ENCODE data around the gene CANT1. TPM values are rescaled to one million over a fixed set of nuclear protein-coding genes. Genes with fewer than 3 reads are reported as not detected.

Gene CANT1
- total RNA-seq, 4 donors from 2014 or later: 11.2 to 30.1 (median 21.6) TPM

DNA sequence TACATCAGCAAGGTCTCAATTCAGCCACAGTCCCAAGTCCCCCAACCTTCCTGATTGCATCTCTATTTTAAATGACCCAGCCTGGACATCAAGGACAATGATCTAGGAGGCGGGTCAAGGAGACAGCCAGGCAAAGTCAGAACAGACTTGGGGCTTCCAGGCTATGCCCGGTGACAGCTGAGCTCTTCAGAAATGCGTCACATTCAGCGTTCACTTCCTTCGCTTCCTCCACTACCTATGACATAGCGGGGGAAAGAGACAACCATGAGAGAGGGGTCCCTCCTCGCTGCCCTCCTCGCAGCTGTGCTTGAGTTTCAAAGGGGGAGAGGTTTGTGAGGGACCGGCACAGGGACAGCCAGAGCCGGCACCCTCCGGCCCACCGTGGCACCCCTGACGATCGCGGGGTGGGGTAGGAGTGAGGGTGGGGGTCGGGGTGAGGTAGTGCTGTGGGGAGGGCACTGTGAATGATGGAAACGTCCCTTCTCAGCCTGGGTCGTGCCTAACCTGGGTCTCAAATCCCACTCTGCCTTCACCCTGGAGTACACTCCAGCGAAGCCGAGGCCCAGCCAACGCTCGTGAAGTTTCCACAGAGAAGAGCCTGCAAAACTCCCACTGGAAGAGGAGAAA, 17.5 kb downstream of the CANT1 start:
- Histone ChIP-seq H3K4me3 (no peak overlapping the region), H3K9me3 (no peaks in the 10 kb centered on the region), H3K4me1 (peaks cover 0 to 31% (median 0%) of the 10 kb centered on the region in 3 donors), H3K27me3 (no peaks in the 10 kb centered on the region), H3K36me3 (peaks cover 0 to 71% of the 10 kb centered on the region in 2 donors), H3K27ac (no peak overlapping the region)
- WGBS, 2 donors (ENCODE audit: low coverage in 1 of 2): 76 to 100% methylated on average over 4 to 5 of the region's 22 CpGs
- ATAC-seq: no peak
- no peak for TF ChIP-seq POLR2AphosphoS5 (IDR thresholded peaks at IDR 0.05)
- TF ChIP-seq POLR2A (IDR thresholded peaks at IDR 0.05): no peak
- no peak for TF ChIP-seq EP300 (IDR thresholded peaks at IDR 0.05)
- TF ChIP-seq, protein P1, sequence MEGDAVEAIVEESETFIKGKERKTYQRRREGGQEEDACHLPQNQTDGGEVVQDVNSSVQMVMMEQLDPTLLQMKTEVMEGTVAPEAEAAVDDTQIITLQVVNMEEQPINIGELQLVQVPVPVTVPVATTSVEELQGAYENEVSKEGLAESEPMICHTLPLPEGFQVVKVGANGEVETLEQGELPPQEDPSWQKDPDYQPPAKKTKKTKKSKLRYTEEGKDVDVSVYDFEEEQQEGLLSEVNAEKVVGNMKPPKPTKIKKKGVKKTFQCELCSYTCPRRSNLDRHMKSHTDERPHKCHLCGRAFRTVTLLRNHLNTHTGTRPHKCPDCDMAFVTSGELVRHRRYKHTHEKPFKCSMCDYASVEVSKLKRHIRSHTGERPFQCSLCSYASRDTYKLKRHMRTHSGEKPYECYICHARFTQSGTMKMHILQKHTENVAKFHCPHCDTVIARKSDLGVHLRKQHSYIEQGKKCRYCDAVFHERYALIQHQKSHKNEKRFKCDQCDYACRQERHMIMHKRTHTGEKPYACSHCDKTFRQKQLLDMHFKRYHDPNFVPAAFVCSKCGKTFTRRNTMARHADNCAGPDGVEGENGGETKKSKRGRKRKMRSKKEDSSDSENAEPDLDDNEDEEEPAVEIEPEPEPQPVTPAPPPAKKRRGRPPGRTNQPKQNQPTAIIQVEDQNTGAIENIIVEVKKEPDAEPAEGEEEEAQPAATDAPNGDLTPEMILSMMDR (IDR thresholded peaks at IDR 0.05): no peak

DNA sequence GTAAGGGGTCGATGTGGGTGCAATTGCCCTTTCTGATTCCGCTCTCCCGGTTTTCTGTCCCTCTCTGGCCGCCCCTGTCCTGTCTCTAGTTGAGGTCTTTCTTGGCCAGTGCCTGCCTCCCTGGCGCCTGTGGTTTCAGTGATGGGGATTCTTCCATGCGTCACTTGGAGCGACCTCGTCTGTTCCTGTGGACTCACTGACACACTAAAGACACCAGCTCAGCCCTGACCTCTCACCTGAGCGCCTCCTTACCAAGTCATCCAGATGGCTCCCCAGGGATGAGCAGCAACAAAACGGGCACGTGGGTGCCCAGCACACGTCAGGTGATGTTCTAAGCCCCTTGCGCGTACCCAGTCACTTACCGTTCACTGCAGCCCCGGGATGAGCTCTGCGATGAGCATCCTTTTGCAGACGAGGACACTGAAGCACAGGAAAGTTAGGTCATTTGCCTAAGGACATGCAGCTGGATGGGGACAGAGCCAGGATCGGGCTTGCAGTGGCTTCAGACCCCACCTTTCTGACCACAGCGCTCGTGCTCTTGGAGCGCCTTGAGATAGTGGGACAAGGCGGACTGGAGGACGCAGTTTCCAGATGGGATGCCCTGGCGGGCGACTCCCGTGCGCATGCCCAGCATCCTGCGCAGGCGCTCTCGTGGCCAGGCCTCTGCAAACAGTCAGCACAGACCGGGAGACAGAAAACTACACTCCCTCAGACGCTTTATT, 18.4 kb downstream of the CANT1 start:
- peaks cover 0 to 31% (median 0%) of the 10 kb centered on the region in 3 donors for H3K4me1 ChIP-seq
- no peak for ATAC-seq
- H3K9me3 ChIP-seq: no peaks in the 10 kb centered on the region
- TF ChIP-seq, protein P1 (IDR thresholded peaks at IDR 0.05): no peak
- TF ChIP-seq POLR2A (IDR thresholded peaks at IDR 0.05): no peak
- TF ChIP-seq EP300 (IDR thresholded peaks at IDR 0.05): no peak
- TF ChIP-seq POLR2AphosphoS5 (IDR thresholded peaks at IDR 0.05): no peak
- 100% methylated on average over 7 of the region's 33 CpGs; no CpG with 5 or more reads in 1 of the 2 donors for WGBS, 2 donors (ENCODE audit: low coverage in 1 of 2)
- H3K27ac ChIP-seq: no peak overlapping the region
- peaks cover 0 to 62% of the 10 kb centered on the region in 2 donors for H3K36me3 ChIP-seq
- H3K27me3 ChIP-seq: no peaks in the 10 kb centered on the region
- no peak overlapping the region for H3K4me3 ChIP-seq

DNA sequence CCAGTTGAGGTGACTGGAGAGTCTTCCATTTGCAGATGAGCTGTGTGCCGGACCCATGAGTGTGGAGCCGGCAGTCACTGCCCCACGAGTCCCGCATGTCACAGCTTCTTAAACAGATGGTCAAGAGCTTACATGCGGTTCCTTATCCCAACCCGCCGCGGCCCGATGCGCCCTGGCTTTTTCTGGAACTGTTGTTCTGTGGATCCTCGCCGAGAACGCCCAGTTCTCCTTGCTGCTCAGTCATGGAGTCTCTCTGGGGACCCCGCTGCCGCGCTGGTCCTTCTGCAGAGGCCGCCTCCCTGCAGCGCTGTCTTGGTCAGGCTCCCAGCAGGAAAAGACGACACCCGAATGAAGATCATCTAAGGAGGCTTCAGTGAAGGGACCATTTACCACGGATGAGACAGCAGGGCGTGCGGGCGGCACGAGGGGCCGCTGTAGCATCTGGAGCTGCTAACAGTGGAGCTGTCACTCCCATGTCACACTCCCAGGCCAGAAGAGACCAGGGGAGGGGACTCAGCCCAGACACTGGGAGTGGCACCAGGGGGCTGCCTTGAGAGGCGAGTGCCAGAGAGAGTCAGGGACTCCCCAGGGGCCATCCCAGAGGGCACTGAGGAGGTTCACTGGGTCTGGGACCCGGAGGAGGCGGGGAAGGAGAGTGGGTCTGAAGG, 19.1 kb downstream of the CANT1 start:
- Histone ChIP-seq H3K27ac (no peak overlapping the region), H3K27me3 (no peaks in the 10 kb centered on the region), H3K36me3 (peaks cover 0 to 55% of the 10 kb centered on the region in 2 donors), H3K9me3 (no peaks in the 10 kb centered on the region), H3K4me1 (peaks cover 0 to 30% (median 0%) of the 10 kb centered on the region in 3 donors), H3K4me3 (no peak overlapping the region)
- TF ChIP-seq, protein P1 (IDR thresholded peaks at IDR 0.05): no peak
- TF ChIP-seq EP300 (IDR thresholded peaks at IDR 0.05): no peak
- no peak for TF ChIP-seq POLR2AphosphoS5 (IDR thresholded peaks at IDR 0.05)
- TF ChIP-seq POLR2A (IDR thresholded peaks at IDR 0.05): no peak
- 89 to 96% methylated on average over 8 to 13 of the region's 29 CpGs for WGBS, 2 donors (ENCODE audit: low coverage in 1 of 2)
- no peak for ATAC-seq

DNA sequence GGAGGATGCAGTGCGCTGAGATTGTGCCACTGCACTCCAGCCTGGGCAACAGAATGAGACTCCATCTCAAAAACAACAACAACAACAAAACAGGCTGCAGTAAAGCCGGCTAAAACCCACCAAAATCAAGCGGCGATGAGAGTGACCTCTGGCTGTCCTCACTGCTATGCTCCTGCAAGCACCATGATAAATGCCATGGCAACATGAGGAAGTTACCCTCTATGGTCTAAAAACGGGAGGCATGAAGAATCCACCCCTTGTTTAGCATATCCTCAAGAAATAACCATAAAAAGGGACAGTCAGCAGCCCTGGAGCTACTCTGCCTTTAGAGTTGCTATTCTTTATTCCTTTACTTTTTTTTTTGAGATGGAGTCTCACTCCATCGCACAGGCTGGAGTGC, 21.4 kb downstream of the CANT1 start:
- peaks cover 0 to 30% (median 0%) of the 10 kb centered on the region in 3 donors for H3K4me1 ChIP-seq
- H3K4me3 ChIP-seq: no peak overlapping the region
- ATAC-seq: no peak
- H3K9me3 ChIP-seq: no peaks in the 10 kb centered on the region
- 52 to 61% methylated on average over 3 to 6 of the region's 6 CpGs for WGBS, 2 donors (ENCODE audit: low coverage in 1 of 2)
- H3K27me3 ChIP-seq: no peaks in the 10 kb centered on the region
- TF ChIP-seq POLR2AphosphoS5 (IDR thresholded peaks at IDR 0.05): no peak
- TF ChIP-seq, protein P1 (IDR thresholded peaks at IDR 0.05): no peak
- no peak for TF ChIP-seq EP300 (IDR thresholded peaks at IDR 0.05)
- TF ChIP-seq POLR2A (IDR thresholded peaks at IDR 0.05): no peak
- no peak overlapping the region for H3K27ac ChIP-seq
- H3K36me3 ChIP-seq: peaks cover 0 to 32% of the 10 kb centered on the region in 2 donors
